IPS-15b (cell line): ENCODE data around the gene SNTG2.

Experiments
- H3K27me3 ChIP-seq: one replicate; pipeline ENCODE4 v1.6.1; 2013; ENCODE audit warnings: low read length; ENCODE audit not compliant: control insufficient read depth, insufficient read depth
- H3K36me3 ChIP-seq: one replicate; pipeline ENCODE4 v1.6.1; 2013; ENCODE audit warnings: low read length; ENCODE audit not compliant: control insufficient read depth, insufficient read depth
- H3K4me1 ChIP-seq: one replicate; pipeline ENCODE4 v1.6.1; 2013; ENCODE audit warnings: mild to moderate bottlenecking, low read length; ENCODE audit not compliant: control insufficient read depth, insufficient read depth
- H3K4me3 ChIP-seq: one replicate; pipeline ENCODE4 v1.5.1; 2013; ENCODE audit warnings: low read depth, low read length
- H3K9ac ChIP-seq: one replicate; pipeline ENCODE4 v1.6.1; 2013; ENCODE audit warnings: low read depth, mild to moderate bottlenecking, low read length
- H3K9me3 ChIP-seq: one replicate; pipeline ENCODE4 v1.6.1; 2013; ENCODE audit warnings: mild to moderate bottlenecking, low read length; ENCODE audit not compliant: control insufficient read depth, insufficient read depth

SNTG2 gene

DNA sequence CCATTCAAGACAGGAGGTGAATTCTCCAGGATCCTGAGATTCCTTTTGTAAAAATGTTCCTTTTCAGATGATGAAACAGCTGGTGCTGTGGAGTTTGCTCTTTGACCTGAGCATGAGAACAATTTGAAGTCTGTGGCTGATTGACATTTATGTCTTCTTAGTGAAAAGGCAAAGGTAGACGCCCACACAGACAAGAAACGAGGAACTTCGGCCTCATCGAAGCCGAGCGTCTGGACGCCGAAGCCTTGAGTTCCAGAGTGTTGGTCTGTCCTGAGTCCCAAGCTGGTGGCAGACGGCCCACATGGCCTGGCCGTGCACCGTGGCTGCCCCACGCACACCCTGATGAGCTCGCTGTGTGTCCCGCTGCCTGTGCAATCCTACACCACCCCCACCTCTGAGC, 20.7 kb upstream of the SNTG2 start:
- H3K9ac ChIP-seq: no peak overlapping the region
- H3K4me1 ChIP-seq: peaks cover 16% of the 10 kb centered on the region
- peaks cover 12% of the 10 kb centered on the region for H3K27me3 ChIP-seq
- H3K9me3 ChIP-seq: no peaks in the 10 kb centered on the region
- H3K36me3 ChIP-seq: no peaks in the 10 kb centered on the region
- no peak overlapping the region for H3K4me3 ChIP-seq

DNA sequence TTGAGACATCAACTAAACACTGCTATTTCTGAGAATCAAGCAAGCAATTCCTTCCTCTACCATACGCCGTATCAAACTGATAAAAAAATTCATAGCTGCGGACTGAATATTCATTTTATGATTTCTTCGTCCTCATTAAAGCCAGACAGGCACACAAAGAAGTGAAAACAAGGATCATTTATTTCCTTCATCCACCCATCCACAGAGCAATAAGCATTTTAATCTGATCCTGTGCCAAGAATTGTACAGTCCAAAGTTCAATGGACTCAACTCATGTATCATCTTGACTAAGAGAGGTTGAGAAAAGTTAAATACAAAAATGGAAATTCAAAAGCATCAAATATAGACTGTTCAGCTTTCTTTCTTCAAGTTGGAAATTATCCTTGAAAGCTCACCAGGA, 19.7 kb upstream of the SNTG2 start:
- no peaks in the 10 kb centered on the region for H3K9me3 ChIP-seq
- H3K36me3 ChIP-seq: no peaks in the 10 kb centered on the region
- H3K4me3 ChIP-seq: no peak overlapping the region
- no peak overlapping the region for H3K9ac ChIP-seq
- peaks cover 12% of the 10 kb centered on the region for H3K27me3 ChIP-seq
- H3K4me1 ChIP-seq: peaks cover 6% of the 10 kb centered on the region

DNA sequence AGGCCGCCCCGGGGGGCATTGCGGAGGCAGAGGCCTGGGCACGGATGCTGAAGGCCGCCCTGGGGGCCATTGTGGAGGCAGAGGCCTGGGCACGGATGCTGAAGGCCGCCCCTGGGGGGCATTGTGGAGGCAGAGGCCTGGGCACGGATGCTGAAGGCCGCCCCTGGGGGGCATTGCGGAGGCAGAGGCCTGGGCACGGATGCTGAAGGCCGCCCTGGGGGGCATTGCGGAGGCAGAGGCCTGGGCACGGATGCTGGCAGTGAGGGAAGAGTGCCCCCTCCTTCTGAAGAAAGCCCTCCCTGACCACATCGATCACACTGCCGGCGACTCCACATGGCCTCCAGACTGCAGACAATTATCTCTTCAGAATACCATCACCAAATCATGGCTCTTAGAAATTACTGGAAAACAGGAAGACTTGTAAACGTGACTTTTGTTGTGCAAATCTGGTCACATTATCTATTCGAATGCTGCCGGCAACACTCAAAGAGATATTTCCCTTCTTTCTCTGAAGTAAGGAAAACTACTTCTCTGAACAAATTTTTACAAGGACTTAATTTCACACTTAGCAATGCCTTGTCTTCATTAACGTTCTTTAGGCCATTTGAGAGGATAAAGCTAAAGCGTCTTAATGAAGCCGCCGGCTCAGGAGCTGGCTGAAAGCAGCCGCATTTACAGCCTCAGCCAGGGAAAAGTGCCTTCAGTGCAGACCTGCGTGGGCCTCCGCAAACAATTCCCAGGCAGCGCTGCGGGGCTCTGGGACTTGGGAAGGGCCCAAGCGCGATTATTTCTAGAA, 18.1 kb upstream of the SNTG2 start:
- Histone ChIP-seq H3K4me1 (peaks cover 6% of the 10 kb centered on the region), H3K9ac (no peak overlapping the region), H3K36me3 (no peaks in the 10 kb centered on the region), H3K27me3 (peaks cover 12% of the 10 kb centered on the region), H3K9me3 (no peaks in the 10 kb centered on the region), H3K4me3 (no peak overlapping the region)

DNA sequence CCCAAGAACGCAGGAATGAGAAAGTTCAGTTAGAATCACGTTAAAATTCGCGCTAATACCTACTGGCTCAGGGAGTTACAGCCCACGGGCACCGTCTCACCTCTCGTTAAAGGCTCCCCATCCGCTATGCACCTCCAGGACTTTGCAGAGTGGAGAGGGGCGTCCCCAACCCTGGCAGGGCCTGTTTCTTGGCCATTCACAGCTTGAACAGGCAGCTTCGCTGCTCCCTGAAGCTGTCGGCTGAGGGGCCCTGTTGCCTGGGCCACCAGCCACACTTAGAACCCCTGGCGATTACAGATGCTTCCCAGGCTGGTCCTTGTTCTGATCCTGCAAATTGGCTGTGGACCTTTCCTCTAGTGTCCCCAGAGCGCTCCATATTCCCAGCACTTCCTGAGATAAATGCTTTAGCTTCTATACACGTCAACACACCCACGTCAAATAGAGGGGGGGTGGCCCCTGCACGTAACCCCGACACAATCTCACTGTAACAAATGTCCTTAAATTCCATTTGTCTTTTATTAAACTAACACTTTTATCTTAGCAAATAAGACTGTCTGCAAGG, 16.8 kb upstream of the SNTG2 start:
- Histone ChIP-seq H3K9me3 (no peaks in the 10 kb centered on the region), H3K36me3 (no peaks in the 10 kb centered on the region), H3K9ac (no peak overlapping the region), H3K4me1 (peaks cover 6% of the 10 kb centered on the region), H3K27me3 (peaks cover 10% of the 10 kb centered on the region), H3K4me3 (no peak overlapping the region)

DNA sequence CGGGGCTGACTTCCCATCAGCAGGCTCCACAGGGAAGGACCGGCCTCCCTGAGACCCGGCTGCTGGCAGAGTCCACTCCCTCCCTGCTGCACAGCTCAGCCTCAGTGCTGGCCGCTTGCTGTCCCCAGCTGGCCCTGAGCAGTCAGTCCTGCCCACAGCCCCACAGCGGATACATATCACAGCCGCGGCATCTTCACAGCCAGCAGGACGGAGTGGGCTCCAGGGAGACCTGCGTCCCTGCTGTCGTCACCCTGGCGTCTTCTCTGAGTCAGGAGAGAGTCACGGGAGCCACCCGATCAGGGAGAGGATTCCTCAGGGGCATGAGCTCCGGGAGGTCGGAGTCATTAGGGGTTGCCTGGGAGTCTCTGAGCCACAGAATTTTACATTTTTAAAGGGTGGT, 13.1 kb upstream of the SNTG2 start:
- H3K4me3 ChIP-seq: no peak overlapping the region
- no peak overlapping the region for H3K9ac ChIP-seq
- H3K9me3 ChIP-seq: no peaks in the 10 kb centered on the region
- H3K27me3 ChIP-seq: peaks cover 2% of the 10 kb centered on the region
- peaks cover 5% of the 10 kb centered on the region for H3K4me1 ChIP-seq
- no peaks in the 10 kb centered on the region for H3K36me3 ChIP-seq

DNA sequence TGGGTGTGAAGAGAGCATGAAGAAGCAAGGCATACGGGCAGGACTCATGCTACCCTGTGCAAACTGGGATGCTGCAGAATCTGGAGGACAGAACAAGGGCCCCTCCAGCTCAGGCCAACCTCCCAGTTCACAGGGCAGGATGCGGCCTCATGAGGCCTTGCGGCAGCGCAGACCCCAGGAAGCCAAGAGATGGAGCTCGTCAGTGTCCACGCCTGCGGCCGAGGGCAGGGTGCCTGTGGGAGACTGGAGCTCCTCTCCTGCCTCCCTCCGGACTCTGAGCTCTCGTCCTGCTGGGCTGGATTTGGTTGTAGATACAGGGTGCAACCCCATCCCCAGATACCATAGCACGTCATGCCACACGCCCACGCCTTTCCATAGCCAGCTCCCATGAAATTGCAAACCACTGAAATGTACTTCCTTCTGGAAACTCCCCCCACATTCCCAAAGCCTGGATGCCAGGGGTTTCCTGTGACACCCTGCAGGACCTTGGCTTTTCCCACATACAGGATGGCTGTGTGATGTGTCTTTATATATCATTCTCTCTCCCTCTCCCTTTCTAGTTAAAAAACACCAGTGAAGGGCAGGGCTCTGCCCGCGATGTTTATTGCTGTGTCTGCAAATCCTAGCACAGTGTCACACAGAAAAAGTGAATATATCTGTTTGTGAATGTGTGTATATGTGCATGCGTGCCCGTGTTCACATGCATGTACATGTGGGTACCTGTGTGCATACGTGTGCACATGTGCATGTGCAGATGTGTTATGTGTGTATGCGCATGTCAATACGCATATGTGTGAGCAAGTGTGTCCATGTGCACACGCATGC, 12.3 kb upstream of the SNTG2 start:
- Histone ChIP-seq H3K4me3 (no peak overlapping the region), H3K9me3 (no peaks in the 10 kb centered on the region), H3K4me1 (no peaks in the 10 kb centered on the region), H3K36me3 (no peaks in the 10 kb centered on the region), H3K9ac (no peak overlapping the region), H3K27me3 (peaks cover 2% of the 10 kb centered on the region)

DNA sequence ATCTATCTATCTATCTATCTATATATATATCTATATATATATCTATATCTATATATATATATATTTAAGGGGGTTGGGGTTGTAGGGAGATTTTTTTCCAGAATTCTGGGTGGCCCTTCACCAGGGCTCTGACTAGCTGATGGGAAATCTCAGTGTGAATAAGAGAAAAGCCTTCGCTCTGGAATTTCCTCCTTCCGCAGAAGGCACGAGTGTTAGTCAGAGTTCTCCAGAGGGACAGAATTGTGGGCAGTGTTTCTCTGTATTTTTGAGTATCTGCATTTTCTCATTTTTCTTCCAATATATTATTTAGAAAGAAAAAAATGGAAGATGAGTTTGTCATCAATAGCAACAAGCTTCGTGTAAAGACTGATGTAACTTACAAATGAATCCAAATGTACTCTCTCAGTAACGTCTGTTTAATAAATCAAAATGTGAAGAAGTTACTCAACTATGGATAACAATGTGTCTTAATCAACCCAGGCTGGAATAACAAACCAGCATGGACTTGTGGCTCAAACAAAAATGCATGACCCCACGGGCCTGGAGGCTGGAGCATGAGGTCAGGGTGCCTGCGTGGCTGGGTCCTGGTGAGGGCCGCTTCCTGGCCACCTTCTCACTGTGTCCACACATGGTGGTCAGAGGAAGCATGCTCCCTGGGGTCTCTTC, 10.6 kb upstream of the SNTG2 start:
- Histone ChIP-seq H3K4me3 (no peak overlapping the region), H3K27me3 (peaks cover 2% of the 10 kb centered on the region), H3K4me1 (no peaks in the 10 kb centered on the region), H3K9me3 (peaks cover 5% of the 10 kb centered on the region), H3K9ac (no peak overlapping the region), H3K36me3 (no peaks in the 10 kb centered on the region)

DNA sequence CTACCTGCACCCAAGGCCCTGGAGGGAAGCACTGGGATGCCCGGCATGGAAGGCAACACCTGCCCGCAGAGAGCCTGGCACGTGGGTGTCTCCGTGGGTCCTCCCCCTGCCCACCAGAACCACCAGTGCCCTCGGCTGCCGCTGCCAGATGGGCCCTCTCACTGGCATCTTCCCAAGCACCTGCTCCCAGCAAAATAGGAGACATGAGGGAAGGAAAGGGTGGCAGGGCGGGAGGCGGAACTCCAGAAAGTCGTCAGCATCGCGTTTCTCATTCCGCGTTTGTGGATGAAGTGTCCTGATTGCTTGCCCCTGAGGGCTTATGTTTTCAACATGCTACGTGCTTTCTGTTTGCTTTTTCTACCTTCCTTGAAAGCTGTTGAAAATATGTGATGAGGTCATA, 8.8 kb upstream of the SNTG2 start:
- H3K27me3 ChIP-seq: peaks cover 2% of the 10 kb centered on the region
- no peaks in the 10 kb centered on the region for H3K36me3 ChIP-seq
- no peak overlapping the region for H3K4me3 ChIP-seq
- H3K9ac ChIP-seq: no peak overlapping the region
- H3K4me1 ChIP-seq: no peaks in the 10 kb centered on the region
- peaks cover 5% of the 10 kb centered on the region for H3K9me3 ChIP-seq

DNA sequence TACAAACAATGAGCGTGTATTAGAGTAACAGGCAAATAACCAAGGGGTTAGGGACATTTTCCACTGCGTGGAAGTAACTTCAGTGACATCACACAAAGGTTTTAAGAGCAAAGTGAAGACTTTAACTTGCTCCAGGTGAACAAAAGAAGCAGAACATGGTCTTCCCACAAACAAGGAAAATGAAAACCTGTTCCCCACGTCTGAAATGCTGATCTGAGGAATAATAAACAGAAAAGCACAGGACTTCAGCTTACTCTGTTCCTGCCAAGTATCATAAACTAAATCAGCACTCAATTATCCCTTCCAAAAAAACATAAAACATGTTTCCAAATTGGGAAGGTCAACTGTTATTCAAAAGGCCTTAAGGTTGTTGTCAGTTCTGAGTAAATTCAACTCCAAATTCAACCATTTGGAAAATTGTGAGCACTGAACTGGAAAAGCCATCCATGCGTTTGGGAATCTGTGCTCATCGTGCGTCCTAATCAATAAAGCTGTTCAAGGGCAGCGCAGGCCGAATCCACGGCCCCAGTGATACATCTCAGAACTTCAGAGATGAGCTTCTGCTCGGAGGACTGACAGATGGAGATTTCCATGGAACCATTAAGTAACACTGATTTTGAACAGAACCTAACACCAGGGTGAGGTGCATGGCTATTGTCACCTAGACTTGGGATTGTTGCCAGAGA, 7.7 kb upstream of the SNTG2 start:
- H3K36me3 ChIP-seq: no peaks in the 10 kb centered on the region
- H3K27me3 ChIP-seq: peaks cover 2% of the 10 kb centered on the region
- H3K4me1 ChIP-seq: no peaks in the 10 kb centered on the region
- peaks cover 5% of the 10 kb centered on the region for H3K9me3 ChIP-seq
- H3K4me3 ChIP-seq: no peak overlapping the region
- no peak overlapping the region for H3K9ac ChIP-seq

DNA sequence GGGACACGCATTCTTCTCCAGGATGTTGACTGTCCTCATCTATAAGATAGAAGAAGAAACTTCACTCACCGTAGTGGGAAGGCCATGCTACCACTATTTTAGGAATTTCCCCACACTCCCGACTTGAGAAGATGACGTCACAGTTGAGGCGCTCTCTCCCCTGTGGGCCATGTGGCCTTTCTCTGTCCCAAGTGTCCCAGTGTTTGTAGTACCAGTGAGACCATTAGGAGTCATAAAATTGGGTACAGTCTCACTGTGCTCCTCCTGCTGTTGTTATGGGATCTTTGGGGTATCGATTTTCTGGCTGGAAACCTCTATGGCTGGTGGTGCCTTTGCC, 7.2 kb upstream of the SNTG2 start:
- H3K36me3 ChIP-seq: no peaks in the 10 kb centered on the region
- peaks cover 5% of the 10 kb centered on the region for H3K9me3 ChIP-seq
- no peak overlapping the region for H3K4me3 ChIP-seq
- H3K4me1 ChIP-seq: no peaks in the 10 kb centered on the region
- no peak overlapping the region for H3K9ac ChIP-seq
- H3K27me3 ChIP-seq: peaks cover 2% of the 10 kb centered on the region

DNA sequence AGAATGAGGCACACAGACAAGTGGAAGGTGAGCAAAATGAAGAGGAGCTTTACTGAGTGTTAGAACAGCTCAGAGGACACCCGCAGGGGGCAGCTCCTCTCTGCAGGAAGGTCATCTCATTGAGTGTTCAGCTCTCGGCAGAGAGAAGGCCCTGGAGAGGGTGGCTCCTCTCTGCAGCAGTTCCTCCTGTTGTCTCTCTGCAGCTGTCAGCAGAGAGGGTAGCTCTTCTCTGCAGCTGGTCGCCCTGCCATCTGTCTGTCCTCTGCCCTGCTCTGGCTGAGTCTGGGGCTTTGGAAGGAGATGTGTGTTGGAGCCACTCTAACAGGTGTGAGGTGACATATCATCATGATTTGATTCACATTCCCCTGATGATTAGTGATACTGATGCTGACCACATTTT, 6.8 kb upstream of the SNTG2 start:
- H3K4me1 ChIP-seq: no peaks in the 10 kb centered on the region
- H3K9me3 ChIP-seq: peaks cover 5% of the 10 kb centered on the region
- H3K9ac ChIP-seq: no peak overlapping the region
- peaks cover 2% of the 10 kb centered on the region for H3K27me3 ChIP-seq
- H3K4me3 ChIP-seq: no peak overlapping the region
- H3K36me3 ChIP-seq: no peaks in the 10 kb centered on the region
